Measurements from ENCODE around the gene YES1.

YES1 gene

DNA sequence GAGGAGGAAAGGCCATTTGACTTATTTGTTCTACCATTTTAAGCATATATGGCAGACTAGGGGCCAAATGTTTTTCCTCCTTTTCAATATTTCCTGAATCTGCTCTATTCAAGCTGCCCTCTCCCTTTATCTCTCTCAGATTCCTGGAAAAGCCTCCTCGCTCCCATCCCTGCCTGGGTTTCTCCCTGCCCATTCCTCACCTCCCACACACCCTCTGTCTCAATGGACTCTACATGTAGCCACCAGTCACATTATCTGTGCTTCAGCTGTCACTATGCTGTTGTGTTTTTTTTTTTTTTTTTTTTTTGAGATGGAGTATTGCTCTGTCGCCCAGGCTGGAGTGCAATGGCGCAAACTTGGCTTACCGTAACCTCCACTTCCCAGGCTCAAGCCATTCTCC, 131.7 kb downstream of the YES1 start:
- no peak for FAIRE-seq

DNA sequence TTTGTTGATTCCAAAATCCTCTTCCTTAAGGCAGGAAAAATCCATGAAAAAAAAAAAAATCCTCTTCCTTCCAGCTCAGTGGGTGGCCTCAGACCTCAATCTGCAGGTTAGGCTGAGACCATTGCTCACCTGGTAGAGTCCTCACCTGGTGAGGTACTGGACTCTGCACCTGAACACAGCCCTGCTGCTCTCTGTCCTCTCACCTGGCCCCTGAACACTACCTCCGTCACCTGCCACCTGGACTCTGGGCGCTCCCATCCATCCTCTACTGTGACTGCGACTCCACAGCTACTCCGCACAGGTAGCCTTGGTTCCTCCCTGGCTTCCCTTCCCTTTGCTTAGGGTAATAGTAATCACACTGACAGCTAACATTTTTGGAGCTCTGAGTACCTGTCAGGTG, 132.5 kb downstream of the YES1 start:
- no peak for FAIRE-seq

DNA sequence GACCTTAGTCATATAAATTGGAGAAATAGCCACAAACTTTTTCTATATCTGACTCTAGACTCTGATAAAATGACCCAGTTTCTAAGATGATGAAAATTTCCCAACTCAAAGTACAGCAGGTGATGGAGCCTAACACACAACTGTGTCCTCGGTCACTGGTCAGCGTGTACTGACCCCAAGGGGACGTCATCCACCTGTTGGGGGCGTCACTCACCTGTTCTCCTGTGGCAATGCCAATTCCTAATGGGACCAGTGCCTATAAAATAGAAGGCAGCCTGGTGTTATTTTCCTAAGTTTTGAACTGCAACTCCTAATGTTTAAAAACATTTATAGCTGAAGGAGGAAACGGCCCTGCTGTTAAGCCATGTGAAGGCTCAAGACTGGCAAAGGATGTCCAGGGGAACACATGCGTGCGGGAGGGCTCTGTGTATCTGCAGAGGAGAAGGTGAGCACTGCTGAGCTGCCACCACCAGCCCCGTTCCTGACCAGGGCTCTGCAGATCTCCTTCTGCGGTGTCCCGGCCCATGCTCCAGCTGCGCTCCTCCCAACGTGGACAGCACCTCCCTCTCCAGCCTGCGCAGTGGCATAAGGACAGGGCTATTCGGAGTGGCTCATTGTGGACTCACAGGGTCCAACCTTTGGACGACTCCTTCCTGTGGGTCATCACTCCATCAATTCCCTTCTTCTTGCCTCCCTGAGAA, 133.4 kb downstream of the YES1 start:
- FAIRE-seq = no peak

DNA sequence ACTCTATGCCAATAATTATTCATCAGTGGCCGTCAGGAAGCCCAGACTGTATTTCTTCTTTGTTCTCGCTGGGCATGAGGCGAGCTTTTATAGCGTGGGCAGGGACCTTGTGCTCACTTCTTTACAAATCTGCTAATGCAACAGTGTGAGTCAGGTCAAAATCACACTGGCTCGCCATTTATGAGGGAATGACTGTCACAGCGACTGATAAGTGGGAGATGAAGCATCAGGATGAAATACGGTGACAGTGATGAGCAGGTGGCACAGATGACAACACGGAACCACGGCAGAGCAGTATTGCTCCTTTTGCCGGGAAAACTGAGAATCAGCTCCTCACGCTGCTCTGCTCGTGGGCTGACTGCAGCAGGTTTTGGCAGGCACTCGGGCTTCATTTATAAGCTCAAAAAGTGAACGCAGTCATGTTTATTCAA, 134.1 kb downstream of the YES1 start:
- FAIRE-seq = no peak

DNA sequence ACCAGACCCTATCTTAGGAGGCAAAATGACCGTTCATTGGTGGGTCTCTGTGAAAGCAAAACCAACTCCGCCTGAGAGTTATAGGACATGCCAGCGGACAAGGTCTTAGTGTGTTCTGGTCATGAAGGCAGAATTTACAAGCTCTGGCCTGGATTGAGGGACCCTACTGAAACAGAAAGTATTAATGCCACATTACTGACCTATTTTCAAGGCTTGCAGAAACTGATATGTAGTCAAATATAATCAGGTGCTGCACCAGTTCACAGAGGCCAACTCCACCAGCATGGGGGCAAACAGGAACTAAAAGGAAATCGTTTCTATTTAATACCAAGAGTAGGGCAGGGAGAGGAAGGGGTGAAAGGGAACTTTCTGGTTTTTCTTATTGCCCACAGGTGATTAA, 134.9 kb downstream of the YES1 start:
- FAIRE-seq = no peak

DNA sequence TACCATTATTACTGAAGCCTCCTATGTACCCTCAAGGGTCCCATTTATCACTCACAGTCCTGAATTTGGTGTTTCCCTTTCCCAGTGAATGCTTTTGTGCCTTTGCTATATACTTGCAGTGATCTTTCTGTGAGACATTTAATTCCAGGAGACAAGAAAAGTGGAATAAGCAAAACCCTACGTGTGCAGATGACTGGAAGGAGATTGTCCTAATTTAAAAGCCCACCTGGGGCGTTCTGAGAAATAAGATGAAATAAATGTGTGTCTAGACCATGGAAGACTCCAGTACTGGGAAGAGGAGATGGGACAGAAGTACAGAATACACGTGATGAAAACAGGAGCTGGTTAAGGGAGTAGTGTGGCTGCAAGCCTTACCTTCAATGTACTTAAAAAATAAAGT, 135.3 kb downstream of the YES1 start:
- no peak for FAIRE-seq

DNA sequence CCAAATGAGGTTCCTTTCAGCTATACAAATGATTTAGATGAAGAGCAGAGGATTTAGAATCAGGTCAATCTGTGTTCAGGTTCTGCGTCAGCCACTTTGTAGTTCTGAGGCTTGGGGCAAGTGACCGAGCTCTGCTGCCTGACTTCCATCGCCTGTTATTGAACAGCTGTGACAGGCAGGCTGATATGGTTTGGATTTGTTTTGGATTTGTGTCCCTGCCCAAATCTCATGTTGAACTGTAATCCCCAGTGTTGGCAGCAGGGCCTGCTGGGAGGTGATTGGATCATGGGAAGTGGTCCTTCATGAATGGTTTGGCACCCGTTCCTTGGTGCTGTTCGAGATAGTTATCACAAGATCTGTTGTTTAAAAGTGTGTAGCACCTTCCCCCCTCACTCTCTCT, 136.0 kb downstream of the YES1 start:
- FAIRE-seq = no peak

DNA sequence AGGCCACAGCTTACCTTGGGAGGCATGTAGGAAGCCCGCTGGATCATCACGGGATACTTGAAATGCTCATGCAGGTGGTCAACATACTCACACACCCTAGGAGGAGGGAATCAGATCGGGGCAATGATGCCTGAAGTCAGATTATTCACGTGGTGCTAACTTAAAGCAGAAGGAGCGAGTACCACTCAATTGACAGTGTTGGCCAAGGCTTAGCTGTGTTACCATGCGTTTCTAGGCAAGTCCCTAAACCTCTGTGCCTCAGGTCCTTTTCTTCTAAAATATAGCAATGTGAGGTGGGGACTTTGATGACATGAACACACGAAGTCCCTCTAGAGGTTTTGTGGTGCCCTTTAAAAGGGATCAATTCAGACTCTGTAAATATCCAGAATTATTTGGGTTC, 136.7 kb downstream of the YES1 start:
- FAIRE-seq = no peak

DNA sequence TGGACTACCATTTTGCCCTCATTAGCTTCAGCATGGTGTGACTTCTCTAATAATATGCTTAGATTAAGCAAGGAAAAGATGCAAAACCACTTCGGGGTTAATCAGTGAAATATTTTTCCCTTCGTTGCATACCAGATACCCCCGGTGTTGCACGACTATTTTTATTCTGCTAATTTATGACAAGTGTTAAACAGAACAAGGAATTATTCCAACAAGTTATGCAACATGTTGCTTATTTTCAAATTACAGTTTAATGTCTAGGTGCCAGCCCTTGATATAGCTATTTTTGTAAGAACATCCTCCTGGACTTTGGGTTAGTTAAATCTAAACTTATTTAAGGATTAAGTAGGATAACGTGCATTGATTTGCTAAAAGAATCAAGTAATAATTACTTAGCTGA, 138.3 kb downstream of the YES1 start:
- FAIRE-seq = no peak

DNA sequence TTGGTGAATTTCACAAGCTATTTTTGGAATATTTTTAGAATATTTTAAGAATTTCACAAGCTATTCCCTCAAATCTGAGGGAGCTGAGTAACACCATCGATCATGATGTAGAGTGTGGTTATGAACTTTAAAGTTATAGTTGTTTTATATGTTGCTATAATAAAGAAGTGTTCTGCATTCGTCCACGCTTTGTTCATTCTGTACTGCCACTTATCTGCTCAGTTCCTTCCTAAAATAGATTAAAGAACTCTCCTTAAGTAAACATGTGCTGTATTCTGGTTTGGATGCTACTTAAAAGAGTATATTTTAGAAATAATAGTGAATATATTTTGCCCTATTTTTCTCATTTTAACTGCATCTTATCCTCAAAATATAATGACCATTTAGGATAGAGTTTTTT, 138.7 kb downstream of the YES1 start:
- no peak for FAIRE-seq
